ENCODE results near the gene LEF1.

DNA sequence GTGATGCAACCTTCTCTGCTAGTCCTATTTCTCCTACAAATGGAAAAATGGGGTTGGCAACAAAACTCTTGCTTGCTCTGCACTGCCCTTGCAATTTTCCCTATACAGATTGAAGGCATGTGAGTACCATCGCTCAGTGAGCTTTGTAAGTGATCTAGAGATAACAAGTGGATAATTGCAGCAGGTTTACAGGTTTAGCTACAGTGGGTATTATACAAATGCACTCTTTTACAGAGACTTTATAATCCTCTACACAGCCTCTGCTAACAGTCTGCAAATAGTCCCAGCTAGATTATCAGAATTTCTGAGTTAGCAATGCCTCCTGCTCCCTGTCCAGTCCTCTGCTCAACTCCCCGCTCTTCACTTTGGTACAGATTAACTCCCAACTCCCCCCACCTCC lies 11.1 kb downstream of the LEF1 start:
- TF ChIP-seq CTCF (conservative IDR thresholded peaks at IDR 0.05 in 1 of 2, IDR thresholded peaks at IDR 0.05 in 1 of 2; ENCODE audit: extremely low read depth in 1 of 2, insufficient read depth in 1 of 2, low read depth in 1 of 2, low read length in 2 of 2) (no peak), EZH2 (IDR thresholded peaks at IDR 0.05; ENCODE audit: borderline replicate concordance, low read length) (no peak)

All from mammary epithelial cell (primary cell).